Stimulated activated CD4-positive, alpha-beta T cell treated with anti-CD3 and anti-CD28 coated beads, Interleukin-12 subunit alpha, Interleukin-12 subunit beta, amount 100 ng/mL, for 24 hours (primary cell): ENCODE data around the gene ERC2.

ENCODE experiments used
- DNase-seq, 2 experiments: peaks; one replicate each; pipeline ENCODE4 v3.0.0-alpha.2; 2020; ENCODE audit warnings: low read depth in 2 of 2

Gene ERC2

GRCh38 chr3:55749036-55749435 lies 719.2 kb downstream of the ERC2 start:
- DNase-seq = no peak

- DNase-seq = no peak
Observed at GRCh38 chr3:55746808-55747413, 721.4 kb downstream of the ERC2 start.

GRCh38 chr3:55742832-55743136 lies 725.5 kb downstream of the ERC2 start:
- DNase-seq = no peak

GRCh38 chr3:55742022-55742831 lies 726.0 kb downstream of the ERC2 start:
- DNase-seq = no peak

- DNase-seq = no peak
Observed at GRCh38 chr3:55737186-55737585, 731.1 kb downstream of the ERC2 start.

- no peak for DNase-seq
Observed at GRCh38 chr3:55735976-55736375, 732.3 kb downstream of the ERC2 start.

- DNase-seq = no peak
Observed at GRCh38 chr3:55731741-55732140, 736.5 kb downstream of the ERC2 start.

GRCh38 chr3:55729546-55729945 lies 738.7 kb downstream of the ERC2 start:
- DNase-seq = no peak

GRCh38 chr3:55728461-55729100 lies 739.7 kb downstream of the ERC2 start:
- no peak for DNase-seq

- DNase-seq = no peak
Observed at GRCh38 chr3:55726501-55726775, 741.8 kb downstream of the ERC2 start.

GRCh38 chr3:55725681-55726500 lies 742.4 kb downstream of the ERC2 start:
- DNase-seq = no peak

- DNase-seq = no peak
Observed at GRCh38 chr3:55724821-55725220, 743.4 kb downstream of the ERC2 start.

- no peak for DNase-seq
Observed at GRCh38 chr3:55724407-55724784, 743.9 kb downstream of the ERC2 start.

- no peak for DNase-seq
Observed at GRCh38 chr3:55723653-55724406, 744.4 kb downstream of the ERC2 start.

GRCh38 chr3:55721716-55722484 lies 746.4 kb downstream of the ERC2 start:
- DNase-seq = no peak

- DNase-seq = no peak
Observed at GRCh38 chr3:55720614-55721013, 747.7 kb downstream of the ERC2 start.

- DNase-seq = no peak
Observed at GRCh38 chr3:55719508-55719907, 748.8 kb downstream of the ERC2 start.

GRCh38 chr3:55719006-55719405 lies 749.3 kb downstream of the ERC2 start:
- DNase-seq = no peak

- no peak for DNase-seq
Observed at GRCh38 chr3:55718521-55718921, 749.7 kb downstream of the ERC2 start.

GRCh38 chr3:55718074-55718473 lies 750.2 kb downstream of the ERC2 start:
- no peak for DNase-seq

- DNase-seq = no peak
Observed at GRCh38 chr3:55717481-55717880, 750.8 kb downstream of the ERC2 start.
